ENCODE measurements around the gene ZNF407. TPM values are rescaled to one million over a fixed set of nuclear protein-coding genes. Genes with fewer than 3 reads are reported as not detected.
A peak's percentile ranks its signal among the peaks of the same experiment; 100 is the strongest.

The ZNF407 gene
- total and polyA plus RNA-seq, 2 donors from 2014 or later: 2.5 to 17.8 TPM

DNA sequence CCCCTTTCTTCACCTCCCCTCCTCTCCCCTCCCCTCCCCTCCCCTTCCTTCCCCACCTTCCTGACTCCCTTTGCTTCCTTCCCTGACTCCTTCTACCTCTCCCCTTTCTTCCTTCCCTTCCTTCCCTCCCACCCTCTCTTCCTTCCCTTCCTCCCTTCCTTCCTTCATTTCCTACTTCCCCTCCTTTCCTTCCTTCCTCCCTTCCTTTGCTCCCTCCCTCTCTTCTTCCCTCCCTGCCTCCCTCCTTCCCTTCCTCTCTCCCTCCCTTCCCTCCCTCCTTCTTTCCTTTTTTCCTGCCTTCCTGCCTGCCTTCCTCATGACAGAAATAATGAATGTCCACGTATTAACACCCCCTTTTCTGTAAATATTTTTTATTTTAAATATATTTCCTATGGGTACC lies 260.2 kb downstream of the ZNF407 start:
- no peaks in the 10 kb centered on the region for H3K9me3 ChIP-seq (ENCODE audit: control insufficient read depth in 2 of 3, insufficient read depth in 1 of 3, low read length in 3 of 3)
- TF ChIP-seq, protein P1, sequence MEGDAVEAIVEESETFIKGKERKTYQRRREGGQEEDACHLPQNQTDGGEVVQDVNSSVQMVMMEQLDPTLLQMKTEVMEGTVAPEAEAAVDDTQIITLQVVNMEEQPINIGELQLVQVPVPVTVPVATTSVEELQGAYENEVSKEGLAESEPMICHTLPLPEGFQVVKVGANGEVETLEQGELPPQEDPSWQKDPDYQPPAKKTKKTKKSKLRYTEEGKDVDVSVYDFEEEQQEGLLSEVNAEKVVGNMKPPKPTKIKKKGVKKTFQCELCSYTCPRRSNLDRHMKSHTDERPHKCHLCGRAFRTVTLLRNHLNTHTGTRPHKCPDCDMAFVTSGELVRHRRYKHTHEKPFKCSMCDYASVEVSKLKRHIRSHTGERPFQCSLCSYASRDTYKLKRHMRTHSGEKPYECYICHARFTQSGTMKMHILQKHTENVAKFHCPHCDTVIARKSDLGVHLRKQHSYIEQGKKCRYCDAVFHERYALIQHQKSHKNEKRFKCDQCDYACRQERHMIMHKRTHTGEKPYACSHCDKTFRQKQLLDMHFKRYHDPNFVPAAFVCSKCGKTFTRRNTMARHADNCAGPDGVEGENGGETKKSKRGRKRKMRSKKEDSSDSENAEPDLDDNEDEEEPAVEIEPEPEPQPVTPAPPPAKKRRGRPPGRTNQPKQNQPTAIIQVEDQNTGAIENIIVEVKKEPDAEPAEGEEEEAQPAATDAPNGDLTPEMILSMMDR (IDR thresholded peaks at IDR 0.05; ENCODE audit: borderline replicate concordance, extremely low read depth, insufficient read depth): no peak
- no peak overlapping the region for H3K9ac ChIP-seq (ENCODE audit: low read length in 3 of 3)
- no peaks in the 10 kb centered on the region for H3K4me1 ChIP-seq (ENCODE audit: control insufficient read depth in 2 of 3, insufficient read depth in 2 of 3, low read depth in 1 of 3, low read length in 3 of 3)
- intact Hi-C loops (cut with DNase I): no loop called here
- H3K27me3 ChIP-seq (ENCODE audit: control insufficient read depth, insufficient read depth, low read length): no peaks in the 10 kb centered on the region
- no peaks in the 10 kb centered on the region for H3K36me3 ChIP-seq (ENCODE audit: control insufficient read depth in 2 of 3, insufficient read depth in 3 of 3, low read length in 3 of 3)
- DNase-seq (no peak), FAIRE-seq (no peak)
- no peak overlapping the region for H3K4me3 ChIP-seq (ENCODE audit: low read length in 3 of 3)
- no peak overlapping the region for H3K27ac ChIP-seq (ENCODE audit: low read depth in 2 of 2, low read length in 2 of 2)

DNA sequence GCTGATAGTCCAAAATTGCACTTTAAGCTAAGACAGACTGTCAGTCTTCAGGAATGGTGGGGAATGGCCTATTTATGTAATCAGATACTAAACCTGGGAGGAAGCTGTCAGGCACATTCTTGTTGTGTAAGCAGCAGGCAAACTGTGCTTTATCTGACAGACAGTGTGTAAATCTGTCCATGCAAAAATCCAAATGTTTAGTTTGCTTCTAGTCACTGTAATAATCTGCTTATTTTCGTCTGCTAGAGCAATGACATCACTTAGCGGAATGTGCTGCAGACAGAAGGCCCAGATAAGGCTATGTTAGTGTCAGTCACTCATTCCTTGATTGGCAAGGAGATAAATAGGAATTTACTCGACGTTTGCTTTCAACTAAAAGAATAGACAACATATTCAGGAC lies 263.5 kb downstream of the ZNF407 start:
- DNase-seq: peak in 1 of 5 donors; percentile 18
- no peaks in the 10 kb centered on the region for H3K9me3 ChIP-seq (ENCODE audit: control insufficient read depth in 2 of 3, insufficient read depth in 1 of 3, low read length in 3 of 3)
- no peak overlapping the region for H3K27ac ChIP-seq (ENCODE audit: low read depth in 2 of 2, low read length in 2 of 2)
- H3K36me3 ChIP-seq (ENCODE audit: control insufficient read depth in 2 of 3, insufficient read depth in 3 of 3, low read length in 3 of 3): no peaks in the 10 kb centered on the region
- no peaks in the 10 kb centered on the region for H3K27me3 ChIP-seq (ENCODE audit: control insufficient read depth, insufficient read depth, low read length)
- intact Hi-C loops (cut with DNase I): no loop called here
- H3K9ac ChIP-seq (ENCODE audit: low read length in 3 of 3): no peak overlapping the region
- no peaks in the 10 kb centered on the region for H3K4me1 ChIP-seq (ENCODE audit: control insufficient read depth in 2 of 3, insufficient read depth in 2 of 3, low read depth in 1 of 3, low read length in 3 of 3)
- TF ChIP-seq, protein P1 (IDR thresholded peaks at IDR 0.05; ENCODE audit: borderline replicate concordance, extremely low read depth, insufficient read depth): no peak
- FAIRE-seq: no peak
- H3K4me3 ChIP-seq (ENCODE audit: low read length in 3 of 3): no peak overlapping the region

DNA sequence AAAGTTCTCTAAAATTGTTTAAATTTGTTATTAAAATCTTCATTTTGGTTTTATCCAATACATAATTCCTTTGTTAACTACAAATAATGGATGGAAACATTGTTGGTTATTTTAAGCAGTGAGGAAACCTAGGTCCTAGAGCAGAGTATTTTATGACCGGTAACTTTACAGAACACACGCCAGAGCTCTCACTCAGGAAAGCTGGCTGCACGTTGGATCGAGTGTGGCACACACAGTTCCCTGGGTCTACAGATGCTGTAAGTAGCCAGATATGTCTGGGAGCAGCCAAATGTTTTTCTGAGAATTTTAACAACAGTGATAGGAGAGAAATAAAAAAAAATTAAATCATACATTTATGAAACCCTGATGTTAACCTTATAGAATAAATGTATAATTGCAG lies 264.4 kb downstream of the ZNF407 start:
- Histone ChIP-seq H3K9me3 (ENCODE audit: control insufficient read depth in 2 of 3, insufficient read depth in 1 of 3, low read length in 3 of 3) (no peaks in the 10 kb centered on the region), H3K4me3 (ENCODE audit: low read length in 3 of 3) (no peak overlapping the region), H3K27ac (ENCODE audit: low read depth in 2 of 2, low read length in 2 of 2) (no peak overlapping the region), H3K27me3 (ENCODE audit: control insufficient read depth, insufficient read depth, low read length) (no peaks in the 10 kb centered on the region), H3K36me3 (ENCODE audit: control insufficient read depth in 2 of 3, insufficient read depth in 3 of 3, low read length in 3 of 3) (no peaks in the 10 kb centered on the region), H3K4me1 (ENCODE audit: control insufficient read depth in 2 of 3, insufficient read depth in 2 of 3, low read depth in 1 of 3, low read length in 3 of 3) (no peaks in the 10 kb centered on the region), H3K9ac (ENCODE audit: low read length in 3 of 3) (no peak overlapping the region)
- intact Hi-C loops (cut with DNase I): no loop called here
- DNase-seq (no peak), FAIRE-seq (no peak)
- TF ChIP-seq, protein P1 (IDR thresholded peaks at IDR 0.05; ENCODE audit: borderline replicate concordance, extremely low read depth, insufficient read depth): no peak

DNA sequence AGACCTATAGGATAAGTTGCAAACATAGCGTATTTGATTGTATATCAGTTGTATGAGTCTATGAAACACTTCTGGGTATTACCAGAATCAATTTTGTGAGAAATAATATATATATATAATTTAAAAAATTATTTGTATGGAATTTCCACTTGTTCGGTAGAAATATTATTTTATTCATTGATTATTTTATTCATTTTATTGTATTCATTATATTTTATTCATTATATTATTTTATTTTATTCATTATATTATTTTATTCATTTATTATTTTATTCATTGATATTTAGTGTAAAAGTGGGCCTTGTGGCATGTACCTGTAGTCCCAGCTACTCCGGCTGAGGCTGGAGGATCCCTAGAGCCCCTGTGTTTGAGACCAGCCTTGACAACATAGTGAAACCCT lies 268.9 kb downstream of the ZNF407 start:
- FAIRE-seq (peak; percentile 83), DNase-seq (no peak)
- Histone ChIP-seq H3K27me3 (ENCODE audit: control insufficient read depth, insufficient read depth, low read length) (no peaks in the 10 kb centered on the region), H3K4me3 (ENCODE audit: low read length in 3 of 3) (no peak overlapping the region), H3K9ac (ENCODE audit: low read length in 3 of 3) (no peak overlapping the region), H3K4me1 (ENCODE audit: control insufficient read depth in 2 of 3, insufficient read depth in 2 of 3, low read depth in 1 of 3, low read length in 3 of 3) (no peaks in the 10 kb centered on the region), H3K36me3 (ENCODE audit: control insufficient read depth in 2 of 3, insufficient read depth in 3 of 3, low read length in 3 of 3) (no peaks in the 10 kb centered on the region), H3K27ac (ENCODE audit: low read depth in 2 of 2, low read length in 2 of 2) (no peak overlapping the region), H3K9me3 (ENCODE audit: control insufficient read depth in 2 of 3, insufficient read depth in 1 of 3, low read length in 3 of 3) (no peaks in the 10 kb centered on the region)
- TF ChIP-seq, protein P1 (IDR thresholded peaks at IDR 0.05; ENCODE audit: borderline replicate concordance, extremely low read depth, insufficient read depth): no peak
- intact Hi-C loops (cut with DNase I): no loop called here
